Suprapubic skin (tissue), 4 donors: ENCODE results near the gene ZBTB46.

Experiments used
- CTCF ChIP-seq, 2 donors: fragments of 200-600 bp in 1 of 2; fragments of 450-650 bp in 1 of 2; sonication (generic) in 1 of 2; IDR thresholded peaks; one replicate each; pipeline ENCODE4 v1.5.1; 2016 to 2019; ENCODE audit warnings: antibody characterized with exemption in 2 of 2, mild to moderate bottlenecking in 1 of 2, moderate library complexity in 1 of 2
- EP300 ChIP-seq: sonication (generic); formaldehyde crosslinking; IDR thresholded peaks from one replicate; pipeline ENCODE4 v1.6.1; 2017; ENCODE audit warnings: antibody characterized with exemption
- POLR2A ChIP-seq, 2 donors: fragments of 450-650 bp; IDR thresholded peaks; one replicate each; pipeline ENCODE4 v1.6.1; 2017; ENCODE audit warnings: antibody characterized with exemption in 2 of 2, mild to moderate bottlenecking in 2 of 2, moderate library complexity in 2 of 2
- POLR2AphosphoS5 ChIP-seq, 3 donors: sonication (generic); formaldehyde crosslinking; IDR thresholded peaks; one replicate each; pipeline ENCODE4 v1.6.1; 2017; ENCODE audit warnings: antibody characterized with exemption in 3 of 3

GRCh38 chr20:63878899-63879663 is 48.0 kb upstream of the ZBTB46 start:
- TF ChIP-seq POLR2AphosphoS5 (IDR thresholded peaks at IDR 0.05) = no peak
- TF ChIP-seq CTCF (IDR thresholded peaks at IDR 0.05) = no peak
- no peak for TF ChIP-seq EP300
- no peak for TF ChIP-seq POLR2A (IDR thresholded peaks at IDR 0.05)
